Activated T-helper 1 cell treated with anti-CD3 and anti-CD28 coated beads, Interleukin-12 subunit alpha, Interleukin-12 subunit beta, Interleukin-2, Interleukin-4 antibody, amounts not matched to agents 30 ng/mL and 10 ng/mL and 1 ng/mL, durations not matched to agents 14 hours and 24 hours and 36 hours (primary cell): ENCODE measurements around the gene FTCD. TPM values are rescaled to one million over a fixed set of nuclear protein-coding genes. Genes with fewer than 3 reads are reported as not detected.

Source experiments
- DNase-seq: peaks from one replicate; pipeline ENCODE4 v3.0.0; 2021; ENCODE audit warnings: low spot score
- H3K27ac Mint-ChIP-seq: one replicate; pipeline ENCODE4 v1.8.0; 2021; ENCODE audit warnings: mild to moderate bottlenecking, mixed read lengths
- H3K27me3 Mint-ChIP-seq: one replicate; pipeline ENCODE4 v1.8.0; 2022; ENCODE audit warnings: mild to moderate bottlenecking, moderate library complexity, mixed read lengths; ENCODE audit not compliant: insufficient read depth
- H3K36me3 Mint-ChIP-seq: one replicate; pipeline ENCODE4 v1.8.0; 2021; ENCODE audit warnings: low read depth, mixed read lengths
- H3K4me1 Mint-ChIP-seq: one replicate; pipeline ENCODE4 v1.8.0; 2021; ENCODE audit warnings: low read depth, mixed read lengths
- H3K4me3 Mint-ChIP-seq: one replicate; pipeline ENCODE4 v1.8.0; 2021; ENCODE audit warnings: mild to moderate bottlenecking, moderate library complexity, mixed read lengths
- H3K9me3 Mint-ChIP-seq: one replicate; pipeline ENCODE4 v1.8.0; 2021; ENCODE audit warnings: mixed read lengths
- intact Hi-C: fragments of 100-400 bp; cut with micrococcal nuclease; formaldehyde crosslinking; loops from one replicate; pipeline ENCODE4 v1.15.1; 2024
- total RNA-seq: library from RNA; stranded (reverse); gene quantifications from 2 replicates; pipeline ENCODE4 v1.2.3, GENCODE V29; 2022

Gene FTCD
- total RNA-seq, 1 donor from 2014 or later = 0.62 TPM

DNA sequence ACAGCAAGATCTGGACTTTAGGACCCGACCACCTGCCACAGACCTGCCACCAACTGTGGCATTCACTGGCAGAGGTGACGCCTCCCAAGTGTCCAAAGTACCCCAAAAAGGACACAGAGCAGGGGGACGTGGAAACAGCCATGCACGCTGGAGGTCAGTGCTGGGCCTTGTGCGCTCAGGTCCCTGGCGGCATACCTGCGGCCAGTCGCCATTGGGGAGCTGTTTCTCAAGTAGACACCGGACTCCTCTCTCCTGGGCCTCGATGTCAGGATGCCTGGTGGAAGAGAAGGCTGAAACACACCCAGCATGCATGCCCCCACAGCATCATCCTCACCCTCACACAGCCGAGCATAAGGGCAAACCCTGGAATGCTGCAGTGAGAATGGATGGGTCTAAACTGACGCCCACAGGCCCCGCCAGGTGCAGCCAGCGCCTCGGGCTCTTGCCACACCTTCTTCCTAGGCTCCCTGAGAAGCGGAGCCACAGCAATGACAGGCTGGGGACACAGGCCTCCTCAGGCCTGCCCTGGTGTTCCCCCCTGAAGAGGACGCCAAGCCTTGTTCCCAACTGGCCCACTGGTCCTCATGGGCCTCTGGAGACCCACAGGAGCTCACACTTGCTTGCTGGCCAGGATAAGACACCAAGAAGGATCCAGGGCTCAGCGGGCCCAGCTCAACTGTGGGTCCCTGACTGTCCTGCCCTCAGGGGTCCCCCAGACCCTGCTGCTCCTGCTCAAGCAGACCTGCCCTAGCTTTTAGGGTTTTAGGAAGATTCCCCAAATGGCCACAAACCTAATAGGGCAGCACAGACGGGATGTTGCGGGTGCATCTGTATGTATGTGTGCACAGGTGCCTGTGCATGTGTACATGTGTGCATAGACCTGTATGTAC, 36.6 kb upstream of the FTCD start:
- Mint-ChIP-seq H3K36me3 (peaks cover 14% of the 10 kb centered on the region), H3K4me3 (no peak overlapping the region), H3K9me3 (no peaks in the 10 kb centered on the region), H3K4me1 (no peaks in the 10 kb centered on the region), H3K27me3 (no peaks in the 10 kb centered on the region), H3K27ac (no peak overlapping the region)
- intact Hi-C loops = no loop called here
- no peak for DNase-seq

GRCh38 chr21:46191257-46191685, 35.9 kb upstream of the FTCD start:
- H3K36me3 Mint-ChIP-seq = peaks cover 14% of the 10 kb centered on the region
- no peak for DNase-seq
- no peak overlapping the region for H3K4me3 Mint-ChIP-seq
- no peaks in the 10 kb centered on the region for H3K27me3 Mint-ChIP-seq
- intact Hi-C loops = no loop called here
- no peaks in the 10 kb centered on the region for H3K4me1 Mint-ChIP-seq
- H3K27ac Mint-ChIP-seq = no peak overlapping the region
- no peaks in the 10 kb centered on the region for H3K9me3 Mint-ChIP-seq

DNA sequence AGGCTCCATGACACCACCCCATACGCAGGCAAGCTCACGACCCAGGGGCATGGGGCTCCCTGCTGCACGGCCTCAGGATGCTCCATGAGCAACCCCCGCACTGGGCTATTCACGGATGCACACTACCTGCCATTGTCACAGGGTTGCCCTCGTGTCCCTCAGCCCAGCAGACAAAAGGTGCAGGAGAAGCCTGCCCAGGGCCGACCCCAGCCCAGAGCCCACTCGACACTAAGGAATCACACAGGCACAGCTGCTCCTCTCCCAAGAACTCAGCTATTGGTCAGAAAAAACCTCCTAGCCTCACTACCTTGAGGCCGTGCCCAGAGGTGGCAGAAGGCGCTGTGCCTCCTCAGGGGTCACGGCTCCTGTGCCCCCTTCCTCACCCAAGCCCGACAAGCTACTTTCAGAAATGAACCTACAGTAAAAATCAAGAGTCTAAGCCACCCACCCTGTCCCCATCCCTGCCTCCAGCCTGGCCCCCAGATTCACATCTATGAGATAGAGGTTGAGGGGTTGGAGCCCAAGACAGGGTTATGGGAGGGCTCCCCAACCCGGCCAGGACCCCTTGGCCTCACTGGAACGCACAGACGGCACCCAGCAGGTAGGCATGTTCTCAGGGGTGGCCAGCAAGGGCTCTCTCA, 35.2 kb upstream of the FTCD start:
- intact Hi-C loops = no loop called here
- Mint-ChIP-seq H3K27ac (no peak overlapping the region), H3K4me3 (no peak overlapping the region), H3K36me3 (peaks cover 14% of the 10 kb centered on the region), H3K4me1 (no peaks in the 10 kb centered on the region), H3K27me3 (no peaks in the 10 kb centered on the region), H3K9me3 (no peaks in the 10 kb centered on the region)
- no peak for DNase-seq

DNA sequence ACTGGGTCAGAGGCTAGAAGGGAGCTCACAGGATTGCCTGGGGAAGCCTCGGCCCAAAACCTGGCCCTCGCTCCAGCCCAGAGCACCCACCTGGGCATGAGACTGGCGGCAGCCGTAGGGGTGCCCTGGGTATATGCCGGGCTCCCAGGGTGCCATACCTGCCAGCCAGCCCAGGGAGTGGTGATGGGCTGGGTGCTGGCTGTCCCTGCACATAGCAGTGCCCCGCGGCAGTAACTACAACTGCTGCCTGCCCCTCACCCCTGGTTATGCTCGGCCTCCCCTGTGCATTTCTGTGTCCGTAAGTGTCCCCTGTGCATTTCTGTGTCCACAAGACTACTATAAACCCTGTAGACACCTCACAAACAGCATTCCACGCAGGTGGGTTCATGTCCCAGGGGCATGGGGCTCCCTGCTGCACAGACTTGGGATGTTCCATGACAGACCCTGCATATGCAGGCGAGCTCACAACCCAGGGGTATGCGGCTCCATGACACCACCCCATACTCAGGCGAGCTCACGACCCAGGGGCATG, 34.6 kb upstream of the FTCD start:
- Mint-ChIP-seq H3K4me1 (no peaks in the 10 kb centered on the region), H3K36me3 (peaks cover 14% of the 10 kb centered on the region), H3K27me3 (no peaks in the 10 kb centered on the region), H3K9me3 (no peaks in the 10 kb centered on the region), H3K4me3 (no peak overlapping the region), H3K27ac (no peak overlapping the region)
- intact Hi-C loops = no loop called here
- no peak for DNase-seq

DNA sequence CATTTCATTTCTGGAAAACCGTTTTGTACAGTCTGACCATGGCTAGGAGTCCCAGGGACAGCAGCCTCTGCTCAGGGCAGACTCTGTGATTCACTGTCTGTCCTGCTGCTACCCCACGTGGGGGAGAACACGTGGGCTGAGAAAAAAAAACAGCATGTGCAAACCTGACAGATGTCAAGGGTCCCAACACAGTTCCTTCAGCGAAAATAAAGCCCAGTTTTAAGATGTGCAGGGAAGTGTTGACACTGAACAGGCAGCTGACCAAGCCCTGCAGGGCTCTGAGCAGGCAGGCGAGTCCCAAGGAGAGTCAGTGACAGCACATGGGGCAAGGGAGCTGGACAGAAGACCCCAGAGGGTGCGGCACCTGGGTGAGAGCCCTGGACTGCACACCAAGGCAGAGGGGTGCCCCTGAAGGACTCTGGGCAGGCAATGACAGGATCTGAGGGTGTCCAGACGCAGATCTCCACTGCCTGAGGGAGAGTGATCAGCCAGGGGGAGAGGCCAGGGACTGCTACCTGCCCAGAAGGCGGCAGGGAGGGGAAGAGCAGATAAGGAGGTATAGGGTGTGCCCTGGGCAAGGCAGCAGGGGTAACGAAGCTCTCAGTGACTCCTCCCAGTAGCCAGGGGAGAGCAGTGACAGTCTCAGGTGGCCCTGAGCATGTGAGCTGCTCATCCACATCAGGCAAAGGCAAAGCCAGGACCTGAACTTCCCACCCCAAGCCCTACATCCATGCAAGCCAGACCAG, 34.0 kb upstream of the FTCD start:
- no peak overlapping the region for H3K27ac Mint-ChIP-seq
- intact Hi-C loops = no loop called here

DNA sequence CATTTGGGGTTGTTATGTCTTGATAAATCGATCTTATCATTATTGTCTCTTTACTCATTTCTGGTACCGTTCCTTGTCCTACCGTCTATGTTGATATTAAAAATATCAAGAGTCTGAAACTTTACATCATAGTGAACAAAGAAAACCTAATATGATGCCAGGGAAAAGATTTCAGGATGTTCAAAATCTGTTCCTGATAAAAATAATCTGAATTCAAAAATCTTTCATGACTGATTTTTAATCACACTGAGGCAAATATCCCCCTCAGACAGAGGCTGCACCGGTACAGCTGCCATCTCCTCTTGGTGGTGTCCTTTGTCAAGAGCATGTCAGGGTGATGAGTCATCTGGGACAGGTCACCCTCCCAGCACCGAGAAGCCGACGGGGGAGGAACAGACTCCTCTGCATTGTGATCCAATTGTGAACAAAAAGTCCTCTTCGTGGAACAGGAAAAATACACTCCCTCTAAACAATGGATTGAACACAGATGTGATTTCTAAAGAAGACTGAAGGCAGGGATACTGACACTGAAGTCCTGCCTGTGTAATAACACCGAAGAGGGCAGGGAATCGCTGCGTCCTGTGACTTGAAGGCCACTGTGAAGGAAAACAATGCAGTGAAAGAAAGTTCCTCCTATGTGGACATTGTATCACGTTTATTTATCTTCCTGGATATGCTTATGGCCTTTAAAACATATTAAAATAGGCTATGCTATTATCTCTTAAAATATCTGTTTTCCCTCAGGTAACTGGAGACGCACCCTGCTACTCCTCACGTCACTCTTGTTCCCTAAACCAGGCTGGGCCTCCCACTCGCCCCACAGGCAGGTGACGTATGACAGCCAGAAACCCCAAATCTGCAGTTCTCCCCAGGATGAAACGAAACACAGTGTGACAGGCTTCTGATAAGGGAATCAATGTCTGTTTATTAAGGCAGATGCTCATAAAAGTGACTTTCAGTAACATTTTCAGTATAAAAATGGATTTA, 33.1 kb upstream of the FTCD start:
- Mint-ChIP-seq H3K27ac (no peak overlapping the region), H3K4me1 (no peaks in the 10 kb centered on the region), H3K36me3 (peaks cover 5% of the 10 kb centered on the region), H3K27me3 (no peaks in the 10 kb centered on the region), H3K4me3 (no peak overlapping the region), H3K9me3 (no peaks in the 10 kb centered on the region)
- no peak for DNase-seq
- intact Hi-C loops = no loop called here

More for the DNA sequence above, 34.0 kb upstream of the FTCD start:
- no peaks in the 10 kb centered on the region for H3K27me3 Mint-ChIP-seq
- peaks cover 12% of the 10 kb centered on the region for H3K36me3 Mint-ChIP-seq
- DNase-seq = no peak
- no peak overlapping the region for H3K4me3 Mint-ChIP-seq
- H3K4me1 Mint-ChIP-seq = no peaks in the 10 kb centered on the region
- H3K9me3 Mint-ChIP-seq = no peaks in the 10 kb centered on the region

DNA sequence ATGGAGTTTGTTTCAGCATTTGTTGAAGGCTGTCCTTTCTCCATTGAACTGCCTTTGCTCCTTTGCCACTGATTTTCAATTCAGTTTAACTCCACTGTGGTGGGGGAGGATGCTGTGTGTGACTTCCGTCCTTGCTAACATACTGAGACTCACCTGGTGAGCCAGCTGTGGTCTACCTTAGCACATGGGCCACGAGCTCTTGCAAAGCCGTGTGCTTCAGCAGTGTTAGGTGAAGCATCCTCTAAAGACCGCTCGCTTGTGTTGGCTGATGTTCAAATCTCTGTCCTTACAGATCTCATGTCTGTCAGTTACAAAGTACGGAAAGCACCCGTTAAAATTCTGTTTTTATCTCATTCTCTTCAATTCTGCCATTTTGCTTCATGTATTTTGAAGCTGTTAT, 32.4 kb upstream of the FTCD start:
- DNase-seq = no peak
- H3K4me1 Mint-ChIP-seq = no peaks in the 10 kb centered on the region
- H3K27me3 Mint-ChIP-seq = no peaks in the 10 kb centered on the region
- intact Hi-C loops = no loop called here
- no peak overlapping the region for H3K27ac Mint-ChIP-seq
- H3K4me3 Mint-ChIP-seq = no peak overlapping the region
- H3K36me3 Mint-ChIP-seq = peaks cover 3% of the 10 kb centered on the region
- no peaks in the 10 kb centered on the region for H3K9me3 Mint-ChIP-seq

DNA sequence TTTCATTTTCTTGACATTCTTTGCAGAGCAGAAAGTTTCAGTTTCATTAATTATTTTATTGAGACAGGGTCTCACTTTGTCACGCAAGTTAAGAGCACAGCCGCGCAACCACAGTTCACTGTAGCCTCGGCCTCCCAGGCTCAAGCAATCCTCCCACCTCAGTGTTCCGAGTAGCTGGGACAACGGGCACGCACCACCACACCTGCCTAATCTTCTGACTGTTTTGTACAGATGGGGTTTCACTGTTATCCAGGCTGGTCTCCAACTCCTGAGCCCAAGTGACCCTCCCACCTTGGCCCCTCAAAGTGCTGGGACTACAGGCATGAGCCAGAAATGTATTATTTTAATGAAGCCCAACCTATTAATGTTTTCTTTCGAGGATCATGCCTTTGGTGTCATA, 31.9 kb upstream of the FTCD start:
- Mint-ChIP-seq H3K36me3 (peaks cover 3% of the 10 kb centered on the region), H3K4me3 (no peak overlapping the region), H3K27ac (no peak overlapping the region), H3K4me1 (no peaks in the 10 kb centered on the region), H3K9me3 (no peaks in the 10 kb centered on the region), H3K27me3 (no peaks in the 10 kb centered on the region)
- intact Hi-C loops = no loop called here
- no peak for DNase-seq

DNA sequence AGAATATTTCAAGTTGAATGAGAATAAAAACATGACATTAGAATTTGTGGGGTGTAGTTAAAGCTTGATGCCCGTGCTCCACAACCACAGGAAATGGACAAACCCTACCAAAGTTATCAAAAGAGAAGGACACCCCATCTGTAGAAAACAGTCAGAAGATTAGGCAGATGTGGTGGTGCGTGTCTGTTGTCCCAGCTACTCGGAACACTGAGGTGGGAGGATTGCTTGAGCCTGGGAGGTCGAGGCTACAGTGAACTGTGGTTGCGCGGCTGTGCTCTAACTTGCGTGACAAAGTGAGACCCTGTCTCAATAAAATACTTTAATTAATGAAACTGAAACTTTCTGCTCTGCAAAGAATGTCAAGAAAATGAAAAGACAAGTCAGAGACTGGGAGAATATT, 30.3 kb upstream of the FTCD start:
- Mint-ChIP-seq H3K36me3 (peaks cover 3% of the 10 kb centered on the region), H3K27ac (no peak overlapping the region), H3K4me1 (no peaks in the 10 kb centered on the region), H3K4me3 (no peak overlapping the region), H3K9me3 (no peaks in the 10 kb centered on the region), H3K27me3 (no peaks in the 10 kb centered on the region)
- intact Hi-C loops = no loop called here
- no peak for DNase-seq

- no peaks in the 10 kb centered on the region for H3K27me3 Mint-ChIP-seq
- peak overlapping the region; percentile 71 for H3K27ac Mint-ChIP-seq
- H3K9me3 Mint-ChIP-seq = no peaks in the 10 kb centered on the region
- H3K4me3 Mint-ChIP-seq = peak overlapping the region; percentile 85
- H3K36me3 Mint-ChIP-seq = peaks cover 3% of the 10 kb centered on the region
- intact Hi-C loops = loop anchor here (1.0 kb wide), 4 partner anchors 42 to 212 kb away; partner anchors contain the start of genes LSS and PCNT
- peak; percentile 72 for DNase-seq
- H3K4me1 Mint-ChIP-seq = no peaks in the 10 kb centered on the region
Observed at GRCh38 chr21:46184625-46185555, 29.5 kb upstream of the FTCD start.

DNA sequence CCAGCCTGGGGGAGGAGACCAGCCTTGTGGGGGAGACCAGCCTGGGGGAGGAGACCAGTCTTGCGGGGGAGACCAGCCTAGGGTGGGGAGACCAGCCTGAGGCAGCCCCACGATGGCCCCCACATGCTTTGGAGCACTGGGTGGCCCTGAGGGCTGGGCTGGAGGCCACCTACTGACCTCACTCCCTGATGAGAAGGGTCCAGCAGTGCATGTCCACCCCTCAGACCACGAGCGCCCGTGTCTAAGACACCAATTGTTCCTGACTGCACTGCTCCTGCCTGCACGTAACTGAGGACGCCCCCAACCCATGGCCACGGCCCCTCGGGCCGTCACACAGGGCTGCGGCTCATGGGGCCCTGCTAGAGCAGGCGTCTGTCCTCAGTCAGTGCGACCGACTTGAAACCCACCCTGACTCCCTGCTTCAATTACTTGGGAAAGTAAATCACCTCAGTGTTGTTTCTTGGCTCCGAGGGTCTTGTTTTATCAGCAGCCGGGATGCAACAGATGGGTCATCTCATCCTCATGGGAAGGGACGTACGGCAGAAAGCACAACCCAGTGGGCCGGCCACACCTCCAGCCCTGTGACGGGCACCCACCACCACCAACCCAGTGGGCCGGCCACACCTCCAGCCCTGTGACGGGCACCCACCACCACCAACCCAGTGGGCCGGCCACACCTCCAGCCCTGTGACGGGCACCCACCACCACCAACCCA, 28.7 kb upstream of the FTCD start, which contains the start of gene SPATC1L:
TSS of gene SPATC1L (minus strand) at position 550 of the 715 bp plus-strand sequence. CDS start 1,643 bp downstream, outside the sequence.
- no peaks in the 10 kb centered on the region for H3K27me3 Mint-ChIP-seq
- intact Hi-C loops = loop anchor here (1.0 kb wide), 4 partner anchors 41 to 211 kb away; partner anchors contain the start of genes LSS and PCNT
- H3K4me1 Mint-ChIP-seq = no peaks in the 10 kb centered on the region
- H3K36me3 Mint-ChIP-seq = peaks cover 3% of the 10 kb centered on the region
- no peak for DNase-seq
- H3K27ac Mint-ChIP-seq = peak within 1 kb of the TSS; percentile 71
- no peaks in the 10 kb centered on the region for H3K9me3 Mint-ChIP-seq
- peak within 1 kb of the TSS; percentile 85 for H3K4me3 Mint-ChIP-seq
